Measurements from ENCODE around the gene RHOBTB3. TPM values are rescaled to one million over a fixed set of nuclear protein-coding genes. Genes with fewer than 3 reads are reported as not detected.
A peak's percentile ranks its signal among the peaks of the same experiment; 100 is the strongest.

The RHOBTB3 gene
- total RNA-seq, 1 experiment from 2014 or later = 91.7 TPM

DNA sequence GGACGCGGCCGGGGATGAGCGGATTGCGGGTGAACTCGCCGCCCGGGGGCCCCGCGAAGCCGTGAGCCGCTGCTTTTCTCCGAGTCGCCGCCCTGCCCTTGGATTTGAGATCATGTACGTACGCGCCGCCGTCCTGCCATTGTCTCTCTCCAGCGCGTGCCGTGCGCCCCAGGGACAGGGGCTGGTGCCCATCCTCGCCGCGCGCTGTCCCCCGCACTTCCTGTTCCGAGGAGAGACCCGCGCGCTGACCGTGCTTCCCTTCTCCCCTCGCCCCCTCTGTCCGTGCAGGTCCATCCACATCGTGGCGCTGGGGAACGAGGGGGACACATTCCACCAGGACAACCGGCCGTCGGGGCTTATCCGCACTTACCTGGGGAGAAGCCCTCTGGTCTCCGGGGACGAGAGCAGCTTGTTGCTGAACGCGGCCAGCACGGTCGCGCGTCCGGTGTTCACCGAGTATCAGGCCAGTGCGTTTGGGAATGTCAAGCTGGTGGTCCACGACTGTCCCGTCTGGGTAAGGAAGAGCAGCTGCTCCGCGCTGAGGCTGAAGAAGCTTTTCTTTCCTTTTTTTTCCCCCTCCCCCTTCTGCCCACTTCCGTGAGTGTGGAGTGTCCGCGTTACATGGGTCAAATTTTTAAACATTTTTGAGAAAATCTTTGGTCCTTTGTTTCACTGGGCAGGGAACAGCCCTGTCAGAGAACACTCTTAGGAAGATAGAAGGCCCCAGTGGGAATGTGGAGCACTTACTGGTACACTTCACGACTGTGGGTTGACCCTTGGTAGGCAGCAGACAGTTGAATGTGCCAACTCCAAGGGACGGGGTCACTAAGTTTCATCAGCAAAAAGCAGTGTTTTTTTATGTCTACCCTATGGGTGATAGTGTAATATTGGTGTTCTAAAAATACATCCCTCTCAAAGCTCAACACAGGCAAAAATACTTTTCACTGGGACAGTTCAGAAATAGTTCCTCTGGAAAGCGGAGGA lies 727 bp downstream of the RHOBTB3 start:
- peak; percentile 70 for DNase-seq (ENCODE audit: low read depth)

DNA sequence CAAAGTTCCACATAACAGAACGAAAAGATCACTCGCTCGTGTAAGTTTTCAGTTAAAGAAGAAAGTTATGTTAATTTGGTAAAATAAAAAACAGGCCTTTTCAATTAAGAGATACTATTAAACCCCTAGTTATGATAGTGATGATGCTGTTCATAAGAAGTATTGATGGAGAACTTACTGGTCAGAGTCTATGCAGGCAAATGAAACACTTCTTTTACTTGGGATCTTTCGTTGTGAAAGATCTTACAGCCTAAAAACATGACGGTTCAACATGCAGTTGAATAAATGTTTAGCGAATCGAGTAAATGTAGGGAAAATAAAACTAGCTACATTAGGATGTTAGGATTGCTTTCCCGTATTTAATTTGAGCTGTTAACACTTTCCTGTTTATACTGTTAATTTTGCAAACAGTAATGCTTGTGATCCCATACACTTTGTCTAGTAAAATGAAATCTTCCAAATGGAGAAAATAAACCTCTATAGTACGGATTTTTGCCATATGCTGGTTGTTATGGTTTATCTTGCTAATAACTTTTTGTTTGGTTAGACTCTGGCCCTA lies 2.0 kb downstream of the RHOBTB3 start:
- no peak for DNase-seq (ENCODE audit: low read depth)

DNA sequence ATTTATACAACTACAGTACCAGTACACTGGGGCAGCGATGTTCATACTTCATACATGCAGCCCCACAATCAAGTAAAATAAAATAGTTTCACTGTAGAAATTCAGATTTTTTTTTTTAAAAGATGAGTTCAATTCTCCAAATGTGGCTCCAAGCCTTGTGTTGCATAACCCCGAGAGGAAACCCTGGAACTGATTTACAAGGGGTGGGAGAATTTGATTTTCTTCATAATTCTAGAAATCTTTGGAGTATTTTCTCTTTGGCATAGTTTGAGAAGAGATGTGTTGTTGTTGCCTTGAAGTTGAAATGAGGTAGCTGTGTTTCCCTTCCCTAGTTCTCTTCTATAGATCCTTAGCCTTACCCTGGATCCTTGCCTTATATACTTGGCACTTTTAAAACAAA lies 3.1 kb downstream of the RHOBTB3 start:
- no peak for DNase-seq (ENCODE audit: low read depth)

DNA sequence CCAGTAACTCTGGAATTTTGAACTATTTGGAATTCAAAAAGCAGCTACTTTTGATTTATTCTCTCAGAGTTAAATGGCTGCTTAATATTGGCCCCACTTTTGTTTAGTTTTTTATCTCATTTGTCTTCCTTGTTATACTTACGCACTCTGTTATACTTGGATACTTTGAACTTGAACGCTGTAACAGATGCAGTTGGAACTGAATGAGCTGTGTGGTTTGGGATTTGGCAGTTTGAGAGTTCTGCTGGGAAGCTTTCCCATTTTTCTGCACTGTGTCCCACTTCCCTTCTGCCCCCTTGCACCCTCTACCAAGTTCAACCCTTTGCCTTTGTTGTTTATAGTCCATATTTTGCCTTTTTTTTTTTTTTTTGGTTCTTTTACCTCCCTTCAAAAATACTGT lies 3.8 kb downstream of the RHOBTB3 start:
- no peak for DNase-seq (ENCODE audit: low read depth)

DNA sequence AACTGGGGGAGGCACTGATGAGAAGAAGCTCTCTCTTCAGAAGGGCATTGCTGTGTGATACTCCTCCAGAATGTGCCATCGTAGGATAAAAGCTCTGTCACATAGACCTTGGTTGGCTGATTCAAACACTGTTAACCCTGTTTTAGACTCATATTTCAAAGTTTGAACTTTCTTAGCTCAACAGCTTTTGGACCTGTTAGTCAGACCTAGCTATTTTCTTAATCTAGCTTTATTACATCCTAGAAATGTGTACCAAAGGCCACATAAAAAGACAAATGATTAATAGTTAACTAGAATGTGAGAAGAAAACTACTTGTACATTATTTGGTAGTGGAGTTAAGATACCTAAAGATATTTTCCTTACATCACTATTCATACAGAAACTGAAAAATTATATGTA lies 4.3 kb downstream of the RHOBTB3 start:
- DNase-seq (ENCODE audit: low read depth) = no peak

DNA sequence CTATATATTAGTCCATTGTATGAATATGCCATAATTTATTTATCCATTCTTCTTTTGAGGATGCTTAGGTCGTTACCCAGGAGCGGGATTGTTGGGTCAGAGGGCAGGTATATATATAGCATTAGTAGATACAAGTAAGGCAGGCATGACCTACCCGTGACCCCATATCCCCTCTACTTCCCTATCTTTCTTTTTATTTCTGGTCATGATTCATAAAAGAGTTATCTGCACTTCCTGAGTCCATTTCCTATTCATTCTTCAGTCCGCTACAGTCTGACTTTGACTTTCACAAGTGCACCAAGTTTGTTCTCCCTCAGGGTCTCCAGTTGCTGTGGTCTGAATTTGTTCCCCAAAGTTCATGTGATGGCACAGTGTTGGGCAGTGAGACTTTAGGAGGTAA lies 6.9 kb downstream of the RHOBTB3 start:
- DNase-seq (ENCODE audit: low read depth) = no peak

DNA sequence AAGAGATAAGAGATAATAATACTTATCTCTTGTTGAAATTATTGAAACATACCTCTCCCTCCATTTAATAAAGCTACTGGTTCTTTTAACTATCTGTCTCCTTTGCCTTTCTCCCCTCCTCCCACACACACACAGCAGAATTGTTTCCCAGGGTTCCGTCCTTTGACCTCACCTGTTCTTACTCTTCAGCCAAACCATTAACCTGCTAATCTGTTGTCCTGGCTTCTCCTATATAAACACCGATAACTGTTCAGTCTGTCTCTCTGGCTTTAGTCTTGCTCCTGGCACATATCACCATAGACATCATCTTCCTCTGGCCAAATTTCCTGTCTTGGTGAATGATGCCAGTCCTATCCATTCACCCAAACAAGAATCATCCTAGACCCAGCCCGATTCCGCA lies 7.7 kb downstream of the RHOBTB3 start:
- DNase-seq (ENCODE audit: low read depth) = no peak

DNA sequence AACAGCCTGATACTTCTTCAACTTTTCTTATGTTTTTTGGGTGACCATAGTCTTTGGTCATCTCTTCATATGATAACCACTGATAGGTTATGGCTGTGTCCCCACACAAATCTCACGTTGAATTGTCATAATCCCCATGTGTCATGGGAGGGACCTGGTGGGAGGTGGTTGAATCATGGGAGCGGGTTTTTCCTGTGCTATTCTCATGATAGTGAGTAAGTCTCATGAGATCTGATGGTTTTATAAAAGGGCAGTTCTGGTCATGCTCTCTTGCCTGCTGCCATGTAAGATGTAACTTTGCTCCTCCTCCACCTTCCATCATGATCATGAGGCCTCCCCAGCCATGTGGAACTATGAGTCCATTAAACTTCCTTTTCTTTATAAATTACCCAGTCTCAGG lies 8.7 kb downstream of the RHOBTB3 start:
- no peak for DNase-seq (ENCODE audit: low read depth)

DNA sequence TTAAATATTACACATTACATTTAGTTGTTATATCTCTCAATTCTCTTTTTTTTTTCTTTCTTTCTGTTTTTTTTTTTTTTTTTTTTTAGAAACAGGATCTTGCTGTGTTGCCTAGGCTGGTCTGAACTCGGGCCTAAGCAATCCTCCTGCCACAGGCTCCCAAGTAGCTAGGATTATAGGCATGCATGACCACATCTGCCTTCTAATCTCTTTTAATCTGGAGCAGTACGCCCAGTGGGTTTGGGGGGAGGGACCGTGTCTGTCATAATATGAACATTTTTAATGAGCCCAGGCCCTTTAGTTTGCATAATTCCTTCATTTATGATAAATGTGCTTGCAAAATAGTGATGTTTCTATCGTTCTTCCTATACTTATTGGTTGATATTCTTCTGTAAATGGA lies 10.3 kb downstream of the RHOBTB3 start:
- DNase-seq (ENCODE audit: low read depth) = no peak

DNA sequence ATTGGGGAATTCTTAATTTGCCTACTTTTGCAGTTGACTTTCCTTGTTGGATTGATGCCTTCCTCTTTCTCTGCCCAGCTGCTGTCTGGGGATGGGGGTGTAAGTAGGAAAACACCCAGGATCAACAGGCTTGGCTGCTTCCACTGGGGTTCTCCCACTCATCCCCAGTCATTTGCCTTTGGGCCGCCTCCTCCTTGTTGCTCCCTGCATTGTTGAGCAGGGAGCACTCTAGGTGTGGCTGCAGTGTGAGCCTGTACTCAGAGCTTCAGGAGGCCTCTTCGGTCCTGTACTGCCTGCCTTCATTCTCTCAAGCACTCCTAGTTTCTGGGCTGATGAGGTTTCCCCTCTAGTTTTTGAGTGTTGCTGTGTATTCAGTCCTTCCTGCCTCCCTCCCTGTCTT lies 12.1 kb downstream of the RHOBTB3 start:
- no peak for DNase-seq (ENCODE audit: low read depth)

DNA sequence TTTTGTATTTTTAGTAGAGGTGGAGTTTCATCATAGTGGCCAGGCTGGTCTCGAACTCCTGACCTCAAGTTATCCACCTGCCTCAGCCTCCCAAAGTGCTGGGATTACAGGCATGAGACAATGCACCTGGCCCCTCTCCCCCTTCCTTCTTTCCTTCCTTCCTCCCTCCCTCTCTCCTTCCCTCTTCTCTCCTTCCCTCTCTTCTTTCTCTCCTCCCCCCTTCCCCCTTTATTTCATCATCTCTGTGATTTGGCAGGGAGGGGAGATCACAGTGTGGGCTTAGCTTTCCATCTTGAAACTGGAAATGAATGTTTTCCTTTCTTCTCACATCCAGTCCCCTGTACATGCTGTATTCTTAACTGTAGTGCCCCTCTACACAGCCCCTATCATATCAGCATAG lies 12.7 kb downstream of the RHOBTB3 start:
- no peak for DNase-seq (ENCODE audit: low read depth)

DNA sequence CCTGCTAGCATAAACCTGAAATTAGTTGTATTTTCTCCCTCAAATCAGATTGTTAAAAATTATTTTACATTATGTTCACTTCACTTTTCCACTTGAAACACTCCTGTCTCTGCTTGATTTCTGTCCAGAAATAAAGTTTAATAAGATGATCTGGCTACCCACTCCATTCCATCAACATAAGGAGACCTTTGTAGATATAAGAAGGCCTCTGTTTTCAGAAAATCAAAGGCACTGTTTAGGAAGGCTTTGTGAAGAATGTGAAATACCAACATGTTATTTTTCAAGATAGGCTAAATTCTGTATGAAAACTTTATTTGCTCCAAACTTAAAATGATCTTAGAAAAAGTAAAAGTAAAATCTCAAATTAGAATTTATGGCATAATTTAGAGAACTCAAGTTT lies 15.1 kb downstream of the RHOBTB3 start:
- no peak for DNase-seq (ENCODE audit: low read depth)

DNA sequence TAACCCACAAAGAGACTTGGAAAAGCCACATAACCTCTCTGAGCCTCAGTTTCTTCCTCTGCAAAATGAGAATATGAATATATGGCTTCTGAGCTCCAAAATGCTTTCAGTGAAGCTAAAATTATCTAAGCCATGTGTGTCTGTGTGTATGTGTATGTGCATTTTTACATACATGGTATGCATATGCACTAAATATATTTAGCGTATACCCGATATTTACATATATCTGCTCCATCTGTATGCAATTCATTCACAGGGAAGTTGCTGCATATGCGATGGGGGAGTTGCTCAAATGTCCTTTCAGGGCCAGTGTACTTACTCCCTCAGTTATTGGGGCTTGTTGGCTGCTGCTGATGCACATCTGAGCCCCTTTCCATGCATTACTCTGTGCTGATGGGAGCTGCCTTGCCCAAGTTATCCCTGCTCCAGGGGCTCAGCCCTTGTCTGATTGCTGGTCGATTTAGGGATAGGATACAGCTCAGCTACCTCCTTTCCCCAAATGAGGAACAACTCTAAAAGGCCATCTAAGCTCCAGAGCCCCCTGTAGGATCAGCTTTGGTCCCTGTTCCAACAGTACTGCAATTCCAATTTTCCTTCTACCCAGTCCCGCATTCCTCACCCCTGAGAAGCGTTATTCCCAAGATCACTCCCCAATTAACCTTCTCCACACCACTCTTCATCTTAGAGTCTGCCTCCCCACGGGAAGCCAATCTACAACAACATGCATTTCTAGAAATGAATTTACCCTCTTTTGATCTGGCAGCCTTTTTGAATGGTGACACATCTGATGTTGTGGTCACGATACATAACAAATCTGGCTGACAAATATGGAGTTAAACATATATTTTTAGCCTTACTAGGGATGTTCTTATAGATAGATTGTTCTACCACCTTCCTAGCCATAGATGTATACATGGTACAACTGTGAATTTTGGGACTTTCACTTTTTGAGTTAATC lies 15.9 kb downstream of the RHOBTB3 start:
- no peak for DNase-seq (ENCODE audit: low read depth)

DNA sequence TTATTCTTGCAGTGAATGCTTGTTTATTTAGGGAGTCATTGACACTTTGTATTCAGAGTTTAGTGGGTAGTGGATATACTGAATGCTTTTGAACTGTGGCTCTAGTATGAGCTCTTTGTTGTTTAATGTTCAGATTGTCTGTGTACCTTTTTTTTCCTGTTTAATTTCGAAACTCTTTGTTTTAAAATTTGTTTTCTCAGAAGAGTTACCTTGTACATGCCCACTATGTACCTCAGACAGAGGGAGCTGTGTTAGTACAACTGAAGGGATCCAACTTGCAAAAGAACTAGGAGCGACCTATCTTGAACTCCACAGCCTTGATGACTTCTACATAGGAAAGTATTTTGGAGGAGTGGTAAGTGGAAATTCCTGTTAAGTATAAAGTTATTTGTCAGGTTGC lies 17.0 kb downstream of the RHOBTB3 start:
- DNase-seq (ENCODE audit: low read depth) = no peak

DNA sequence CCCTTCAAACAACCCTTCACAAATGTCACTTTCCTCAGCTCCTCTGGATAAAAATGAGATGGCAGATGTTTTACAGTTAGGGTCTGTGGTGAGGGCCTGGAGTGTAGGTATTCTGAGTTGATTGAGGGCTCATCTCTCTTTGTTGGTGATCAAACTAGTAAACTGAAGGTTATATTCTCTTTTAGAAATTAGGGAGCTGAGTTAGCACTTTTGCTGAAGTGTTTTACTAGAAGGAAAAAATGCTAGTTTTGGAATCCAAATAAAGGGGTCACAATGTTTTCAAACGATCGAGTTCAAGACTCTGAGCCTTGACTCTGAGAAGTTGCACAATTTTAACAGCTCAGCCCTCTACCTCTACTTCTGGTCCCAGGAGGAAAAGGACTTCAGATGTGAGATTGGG lies 23.4 kb downstream of the RHOBTB3 start:
- DNase-seq (ENCODE audit: low read depth) = no peak

DNA sequence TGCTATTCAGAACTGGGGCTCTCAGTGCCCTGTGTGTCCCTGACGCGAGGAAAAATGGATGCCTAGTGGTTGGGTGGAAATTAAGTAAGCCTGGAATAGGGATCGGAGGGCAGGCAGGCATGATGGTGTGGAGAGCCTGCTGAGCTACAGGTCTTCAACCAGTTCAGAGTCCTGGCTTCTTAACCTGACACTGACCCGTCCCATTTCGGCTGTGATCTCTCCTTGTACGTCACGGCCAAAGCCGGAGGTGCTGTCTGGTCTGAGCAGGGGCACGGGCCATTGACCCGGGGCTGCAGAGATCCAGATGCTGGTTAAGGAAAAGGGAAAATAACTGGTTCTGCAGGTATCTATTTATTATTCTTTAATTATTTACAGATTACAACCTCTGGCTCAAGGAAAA lies 27.9 kb downstream of the RHOBTB3 start:
- DNase-seq (ENCODE audit: low read depth) = no peak

DNA sequence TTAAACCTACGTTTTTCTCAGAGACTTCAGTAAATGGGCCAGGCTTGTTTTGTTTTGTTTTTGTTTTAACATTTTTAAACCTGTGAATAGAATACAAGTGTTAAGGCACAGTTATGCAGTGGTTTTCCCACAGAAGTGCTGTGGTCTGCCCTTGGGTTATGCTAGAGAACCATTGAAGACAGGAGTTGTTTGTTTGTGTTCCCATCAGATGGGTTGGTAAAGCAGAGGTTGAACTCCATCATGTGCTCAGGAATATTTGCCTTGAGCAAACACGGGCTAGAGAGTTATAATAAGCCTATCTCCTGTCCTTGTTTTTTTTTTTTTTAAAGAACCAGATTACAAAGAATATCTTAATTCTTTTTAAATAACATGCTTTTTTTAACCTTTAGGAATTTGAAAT lies 28.5 kb downstream of the RHOBTB3 start:
- peak; percentile 56 for DNase-seq (ENCODE audit: low read depth)

DNA sequence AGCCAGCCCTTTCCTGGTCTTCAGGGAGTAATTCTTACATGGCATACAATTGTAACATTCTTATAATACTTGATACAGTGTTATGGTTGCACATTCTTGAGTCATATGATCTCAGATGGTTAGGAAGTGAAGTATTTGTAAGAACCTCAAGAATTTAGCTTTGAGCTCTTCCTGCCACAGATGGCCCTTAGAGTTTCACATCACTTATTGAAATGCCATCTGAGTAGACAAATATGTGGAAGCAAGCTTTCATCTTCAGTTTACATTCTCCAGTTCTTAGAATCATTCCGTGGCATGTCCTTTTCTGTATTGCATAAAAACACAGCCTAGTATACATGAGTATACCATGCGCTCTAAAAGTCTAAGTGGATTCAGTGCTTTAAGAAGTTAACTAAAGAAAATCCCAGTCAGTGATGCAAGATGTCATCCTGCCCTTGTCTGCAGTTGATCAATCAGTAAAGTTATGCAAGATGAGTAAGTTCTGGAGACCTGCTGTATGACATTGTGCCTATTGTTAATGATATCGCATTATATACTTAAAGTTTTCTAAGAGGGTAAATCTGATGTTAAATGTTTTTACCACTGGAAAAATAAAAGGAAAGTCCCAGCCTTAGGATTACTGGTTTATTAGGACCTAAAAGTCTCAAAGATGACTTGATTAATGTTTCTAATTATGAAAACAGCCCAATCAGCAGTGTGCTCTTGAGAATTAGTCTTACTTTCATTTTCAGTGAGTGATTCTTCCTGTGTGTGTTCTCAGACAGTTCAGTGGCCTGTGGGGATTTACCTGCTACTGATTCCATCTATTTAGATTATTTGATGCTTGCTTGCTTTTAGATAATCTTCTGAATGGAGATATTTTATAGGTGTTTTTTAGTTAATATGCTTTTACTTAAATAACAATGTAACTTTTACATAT lies 29.4 kb downstream of the RHOBTB3 start:
- peak; percentile 84 for DNase-seq (ENCODE audit: low read depth)

DNA sequence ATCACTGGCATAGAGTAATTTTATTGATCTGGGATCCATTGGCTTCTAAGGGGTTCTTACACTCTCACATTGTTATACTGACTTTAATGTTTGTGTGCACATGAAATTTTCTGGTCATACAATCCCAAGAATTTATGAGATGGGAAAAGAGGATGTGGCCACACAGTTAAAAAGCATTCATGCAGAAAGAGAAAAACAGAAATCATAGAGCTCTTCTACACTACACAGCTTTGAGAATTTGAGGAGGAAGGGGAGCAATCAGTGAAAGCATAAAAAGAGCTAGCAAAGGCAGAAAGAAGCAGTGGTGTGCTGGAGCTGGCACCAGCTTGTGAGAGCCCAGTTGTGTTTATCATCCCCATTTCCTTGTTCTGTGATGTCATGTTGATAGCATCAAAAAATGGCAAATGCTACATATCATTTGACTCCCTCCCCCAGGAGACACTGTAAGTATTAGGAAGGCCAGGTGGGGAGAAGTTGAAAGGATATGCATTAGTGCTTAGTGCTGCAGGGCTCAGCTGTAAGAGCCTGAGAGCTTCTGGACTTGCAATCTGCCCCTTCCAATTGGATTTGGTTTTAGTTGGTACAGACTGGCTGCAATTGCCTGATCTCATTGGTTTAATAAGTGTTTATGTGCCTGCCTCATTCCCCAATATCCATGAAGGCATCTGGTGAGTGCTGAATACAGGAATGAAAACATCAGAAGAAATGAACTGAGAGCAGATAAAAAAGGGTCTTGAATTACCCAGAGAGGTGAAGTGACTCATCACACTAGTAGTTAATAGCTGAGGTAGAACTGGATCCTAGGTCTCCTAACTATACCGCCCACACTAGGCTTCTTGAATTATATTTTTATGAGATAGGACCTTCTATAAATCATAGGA lies 30.9 kb downstream of the RHOBTB3 start:
- peak; percentile 86 for DNase-seq (ENCODE audit: low read depth)

DNA sequence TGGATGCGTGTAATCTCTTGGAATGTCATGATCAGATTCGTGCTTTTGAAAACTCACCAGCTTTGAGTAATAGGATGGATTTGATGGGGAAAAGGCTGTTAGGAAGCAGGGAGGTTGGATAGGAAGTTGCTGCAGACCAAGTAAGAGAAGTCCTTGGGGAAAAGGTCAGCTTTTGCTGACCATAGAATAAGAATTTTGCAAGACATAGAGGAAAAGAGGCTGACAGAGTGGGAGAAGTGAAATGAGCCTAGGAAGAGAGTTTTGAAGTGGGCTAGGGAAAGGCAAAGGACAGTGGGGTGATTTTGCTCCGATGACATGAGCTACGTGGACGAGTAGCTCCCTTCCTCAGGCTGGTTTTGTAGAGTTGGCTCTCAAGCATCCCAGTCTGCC lies 31.5 kb downstream of the RHOBTB3 start:
- no peak for DNase-seq (ENCODE audit: low read depth)
